ENCODE results near the gene LASP1. TPM values are rescaled to one million over a fixed set of nuclear protein-coding genes. Genes with fewer than 3 reads are reported as not detected.
A peak's percentile ranks its signal among the peaks of the same experiment; 100 is the strongest.

Gene LASP1
- polyA plus RNA-seq, 1 experiment: 321 TPM

DNA sequence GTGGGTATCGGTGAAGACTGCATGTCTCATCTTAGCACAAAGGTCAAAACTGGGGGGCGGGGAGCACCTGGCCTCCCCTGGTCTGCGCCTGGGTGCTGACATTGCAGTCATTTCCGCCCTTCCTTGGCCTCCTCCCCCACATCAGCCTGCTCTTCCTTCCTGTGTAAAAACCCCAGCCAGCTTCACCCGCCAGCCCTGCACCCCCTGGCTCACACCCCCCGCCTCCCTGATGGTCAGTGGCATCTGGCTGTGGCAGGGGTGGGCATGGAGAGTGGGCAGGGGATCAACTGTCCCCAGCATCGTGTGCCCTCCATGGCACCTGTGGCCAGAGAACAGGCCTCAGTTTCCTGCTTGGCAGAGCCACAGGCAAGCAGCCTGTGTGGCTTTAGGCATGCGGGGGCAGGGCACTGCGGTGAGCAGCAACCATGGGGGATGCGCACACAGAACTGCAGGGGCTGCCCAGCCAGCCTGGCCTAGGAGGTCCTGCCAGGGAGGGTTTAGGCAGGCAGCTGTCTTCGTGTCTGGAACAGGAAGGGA lies 29.0 kb downstream of the LASP1 start:
- ChIA-PET CTCF (no interaction called here), POLR2A (no interaction called here)
- H3K36me3 ChIP-seq (ENCODE audit: control insufficient read depth, insufficient read depth, low read length): peaks cover 51% of the 10 kb centered on the region
- no peaks in the 10 kb centered on the region for H3K27me3 ChIP-seq (ENCODE audit: control insufficient read depth, insufficient read depth, low read length)
- H3K4me3 ChIP-seq (ENCODE audit: low read depth, low read length): no peak overlapping the region
- TF ChIP-seq, protein P1, sequence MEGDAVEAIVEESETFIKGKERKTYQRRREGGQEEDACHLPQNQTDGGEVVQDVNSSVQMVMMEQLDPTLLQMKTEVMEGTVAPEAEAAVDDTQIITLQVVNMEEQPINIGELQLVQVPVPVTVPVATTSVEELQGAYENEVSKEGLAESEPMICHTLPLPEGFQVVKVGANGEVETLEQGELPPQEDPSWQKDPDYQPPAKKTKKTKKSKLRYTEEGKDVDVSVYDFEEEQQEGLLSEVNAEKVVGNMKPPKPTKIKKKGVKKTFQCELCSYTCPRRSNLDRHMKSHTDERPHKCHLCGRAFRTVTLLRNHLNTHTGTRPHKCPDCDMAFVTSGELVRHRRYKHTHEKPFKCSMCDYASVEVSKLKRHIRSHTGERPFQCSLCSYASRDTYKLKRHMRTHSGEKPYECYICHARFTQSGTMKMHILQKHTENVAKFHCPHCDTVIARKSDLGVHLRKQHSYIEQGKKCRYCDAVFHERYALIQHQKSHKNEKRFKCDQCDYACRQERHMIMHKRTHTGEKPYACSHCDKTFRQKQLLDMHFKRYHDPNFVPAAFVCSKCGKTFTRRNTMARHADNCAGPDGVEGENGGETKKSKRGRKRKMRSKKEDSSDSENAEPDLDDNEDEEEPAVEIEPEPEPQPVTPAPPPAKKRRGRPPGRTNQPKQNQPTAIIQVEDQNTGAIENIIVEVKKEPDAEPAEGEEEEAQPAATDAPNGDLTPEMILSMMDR (IDR thresholded peaks at IDR 0.05; ENCODE audit: insufficient read depth, low read depth, low read length): no peak
- no peak for DNase-seq (ENCODE audit: low read depth)

- no peaks in the 10 kb centered on the region for H3K27me3 ChIP-seq (ENCODE audit: control insufficient read depth, insufficient read depth, low read length)
- CTCF ChIA-PET: no interaction called here
- POLR2A ChIA-PET: interaction anchor here (0.5 kb wide), 1 partner anchor 54 kb away, joined by 3 read pairs; no protein-coding TSS in a partner anchor
- H3K4me3 ChIP-seq (ENCODE audit: low read depth, low read length): no peak overlapping the region
- DNase-seq (ENCODE audit: low read depth): no peak
- TF ChIP-seq, protein P1 (IDR thresholded peaks at IDR 0.05; ENCODE audit: insufficient read depth, low read depth, low read length): no peak
- H3K36me3 ChIP-seq (ENCODE audit: control insufficient read depth, insufficient read depth, low read length): peaks cover 46% of the 10 kb centered on the region
These were observed 29.6 kb downstream of the LASP1 start for GRCh38 chr17:38899421-38899820.

- Histone ChIP-seq H3K36me3 (ENCODE audit: control insufficient read depth, insufficient read depth, low read length) (peaks cover 42% of the 10 kb centered on the region), H3K27me3 (ENCODE audit: control insufficient read depth, insufficient read depth, low read length) (no peaks in the 10 kb centered on the region), H3K4me3 (ENCODE audit: low read depth, low read length) (no peak overlapping the region)
- ChIA-PET POLR2A (interaction anchor here (0.7 kb wide), 1 partner anchor 10 kb away, joined by 4 read pairs; no protein-coding TSS in a partner anchor), CTCF (interaction anchor here (0.8 to 2.6 kb wide), 5 partner anchors 14 to 252 kb away, joined by 3 to 12 read pairs (median 4); partner anchors contain the start of gene LASP1NB)
- peak; percentile 75 for DNase-seq (ENCODE audit: low read depth)
- TF ChIP-seq, protein P1 (IDR thresholded peaks at IDR 0.05; ENCODE audit: insufficient read depth, low read depth, low read length): no peak
These were observed 31.3 kb downstream of the LASP1 start for GRCh38 chr17:38900978-38901656.

DNA sequence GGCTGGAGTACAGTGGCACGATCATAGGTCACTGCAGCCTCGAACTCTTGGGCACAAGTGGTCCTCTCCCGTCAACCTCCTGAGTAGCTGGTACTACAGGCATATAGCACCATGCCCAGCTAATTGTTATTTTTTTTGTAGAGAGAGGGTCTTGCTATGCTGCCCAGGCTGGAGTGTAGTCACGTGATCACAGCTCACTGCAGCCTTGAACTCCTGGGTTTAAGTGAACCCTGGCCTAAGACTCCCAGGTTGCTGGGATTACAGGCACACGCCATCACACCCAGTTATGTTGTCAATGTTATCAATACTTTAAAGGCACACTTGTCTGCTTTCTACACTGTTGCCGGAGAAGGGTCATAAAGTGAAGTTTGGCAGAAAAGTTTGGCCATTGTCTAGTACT lies 33.5 kb downstream of the LASP1 start:
- ChIA-PET CTCF (no interaction called here), POLR2A (no interaction called here)
- DNase-seq (ENCODE audit: low read depth): no peak
- H3K27me3 ChIP-seq (ENCODE audit: control insufficient read depth, insufficient read depth, low read length): no peaks in the 10 kb centered on the region
- H3K36me3 ChIP-seq (ENCODE audit: control insufficient read depth, insufficient read depth, low read length): peaks cover 26% of the 10 kb centered on the region
- TF ChIP-seq, protein P1 (IDR thresholded peaks at IDR 0.05; ENCODE audit: insufficient read depth, low read depth, low read length): no peak
- H3K4me3 ChIP-seq (ENCODE audit: low read depth, low read length): no peak overlapping the region

DNA sequence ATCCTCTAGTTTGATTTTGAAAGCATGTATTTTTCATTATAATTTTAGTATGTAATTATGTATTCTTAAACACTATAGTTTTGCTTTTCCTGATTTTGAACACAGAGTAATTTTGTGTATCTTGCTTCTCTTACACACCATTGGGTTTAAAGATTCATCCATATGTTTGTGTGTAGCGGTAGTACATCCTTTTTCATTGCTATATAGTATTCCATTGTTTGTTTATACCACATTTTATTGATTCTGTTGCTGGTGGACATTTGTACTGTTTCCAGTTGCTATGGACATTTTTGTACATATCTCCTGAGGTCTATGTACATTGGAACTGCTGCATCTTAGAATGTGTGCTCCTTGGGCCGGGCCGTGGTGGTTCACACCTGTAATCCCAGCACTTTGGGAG lies 35.0 kb downstream of the LASP1 start:
- POLR2A ChIA-PET: no interaction called here
- Histone ChIP-seq H3K4me3 (ENCODE audit: low read depth, low read length) (no peak overlapping the region), H3K27me3 (ENCODE audit: control insufficient read depth, insufficient read depth, low read length) (no peaks in the 10 kb centered on the region), H3K36me3 (ENCODE audit: control insufficient read depth, insufficient read depth, low read length) (peaks cover 19% of the 10 kb centered on the region)
- DNase-seq (ENCODE audit: low read depth): no peak
- CTCF ChIA-PET: no interaction called here
- TF ChIP-seq, protein P1 (IDR thresholded peaks at IDR 0.05; ENCODE audit: insufficient read depth, low read depth, low read length): no peak
